GM12878 (cell line): ENCODE measurements around the gene ATP6V0A4.

Experiments used
- ELK1 ChIP-seq: IDR thresholded peaks from 2 replicates; pipeline ENCODE4 v1.6.1; 2012; ENCODE audit warnings: low read depth, low read length, improper control_type of control experiment
- EP300 ChIP-seq, 2 experiments: fragments of 150-350 bp in 1 of 2; IDR thresholded peaks; 2 replicates each; pipeline ENCODE4 v1.6.1; 2011 to 2012; ENCODE audit warnings: low read depth in 2 of 2, low read length in 2 of 2, borderline replicate concordance in 1 of 2, improper control_type of control experiment in 1 of 2, inconsistent platforms in 1 of 2; ENCODE audit not compliant: control insufficient read depth in 1 of 2
- LARP7 ChIP-seq: fragments of 450-650 bp; IDR thresholded peaks from 2 replicates; pipeline ENCODE4 v1.6.1; 2017; ENCODE audit warnings: mild to moderate bottlenecking
- NBN ChIP-seq: fragments of 450-650 bp; IDR thresholded peaks from 2 replicates; pipeline ENCODE4 v1.6.1; 2016
- POLR2A ChIP-seq: IDR thresholded peaks from 2 replicates; pipeline ENCODE4 v1.6.1; 2011; ENCODE audit warnings: low read depth, mild to moderate bottlenecking, low read length
- TAF1 ChIP-seq: IDR thresholded peaks from 2 replicates; pipeline ENCODE4 v1.6.1; 2011; ENCODE audit warnings: mild to moderate bottlenecking, low read depth, low read length, borderline replicate concordance
- USF2 ChIP-seq: IDR thresholded peaks from 2 replicates; pipeline ENCODE4 v1.6.1; 2011; ENCODE audit warnings: low read depth, low read length, improper control_type of control experiment, borderline replicate concordance
- YY1 ChIP-seq: IDR thresholded peaks from 2 replicates; pipeline ENCODE4 v1.6.1; 2011; ENCODE audit warnings: low read depth, mild to moderate bottlenecking, low read length
- ZNF217 ChIP-seq: fragments of 450-650 bp; IDR thresholded peaks from 2 replicates; pipeline ENCODE4 v1.6.1; 2017; ENCODE audit warnings: antibody characterized with exemption, mild to moderate bottlenecking
- TF ChIP-seq, protein P1 (sequence below), 3 experiments: IDR thresholded peaks in 2 of 3; conservative IDR thresholded peaks in 1 of 3; 2 replicates each; pipeline ENCODE4 v1.5.1; 2011; ENCODE audit warnings: low read depth in 3 of 3, low read length in 3 of 3, mild to moderate bottlenecking in 3 of 3, control low read depth in 2 of 3, moderate library complexity in 2 of 3, inconsistent platforms in 1 of 3, mixed read lengths in 1 of 3; ENCODE audit not compliant: control insufficient read depth in 2 of 3, insufficient read depth in 1 of 3; ENCODE audit errors: extremely low read depth in 1 of 3

- TF ChIP-seq TAF1 (no peak), YY1 (no peak), ZNF217 (no peak), LARP7 (no peak), EP300 (IDR thresholded peaks at IDR 0.05; ENCODE audit: borderline replicate concordance in 1 of 2, control insufficient read depth in 1 of 2, low read depth in 2 of 2, low read length in 2 of 2) (no peak), USF2 (no peak), ELK1 (no peak), POLR2A (no peak), NBN (no peak)
- TF ChIP-seq, protein P1, sequence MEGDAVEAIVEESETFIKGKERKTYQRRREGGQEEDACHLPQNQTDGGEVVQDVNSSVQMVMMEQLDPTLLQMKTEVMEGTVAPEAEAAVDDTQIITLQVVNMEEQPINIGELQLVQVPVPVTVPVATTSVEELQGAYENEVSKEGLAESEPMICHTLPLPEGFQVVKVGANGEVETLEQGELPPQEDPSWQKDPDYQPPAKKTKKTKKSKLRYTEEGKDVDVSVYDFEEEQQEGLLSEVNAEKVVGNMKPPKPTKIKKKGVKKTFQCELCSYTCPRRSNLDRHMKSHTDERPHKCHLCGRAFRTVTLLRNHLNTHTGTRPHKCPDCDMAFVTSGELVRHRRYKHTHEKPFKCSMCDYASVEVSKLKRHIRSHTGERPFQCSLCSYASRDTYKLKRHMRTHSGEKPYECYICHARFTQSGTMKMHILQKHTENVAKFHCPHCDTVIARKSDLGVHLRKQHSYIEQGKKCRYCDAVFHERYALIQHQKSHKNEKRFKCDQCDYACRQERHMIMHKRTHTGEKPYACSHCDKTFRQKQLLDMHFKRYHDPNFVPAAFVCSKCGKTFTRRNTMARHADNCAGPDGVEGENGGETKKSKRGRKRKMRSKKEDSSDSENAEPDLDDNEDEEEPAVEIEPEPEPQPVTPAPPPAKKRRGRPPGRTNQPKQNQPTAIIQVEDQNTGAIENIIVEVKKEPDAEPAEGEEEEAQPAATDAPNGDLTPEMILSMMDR (IDR thresholded peaks at IDR 0.05 in 2 of 3, conservative IDR thresholded peaks at IDR 0.05 in 1 of 3; ENCODE audit: control insufficient read depth in 2 of 3, extremely low read depth in 1 of 3, insufficient read depth in 1 of 3, low read depth in 3 of 3, low read length in 3 of 3): no peak
Observed at GRCh38 chr7:138784692-138785091, 13.3 kb downstream of the ATP6V0A4 start.
